Gastroesophageal sphincter (tissue), 3 donors: Measurements from ENCODE around the gene THUMPD2.

Source experiments
- CTCF ChIP-seq, 4 experiments: fragments of 200-600 bp in 2 of 4; fragments of 450-650 bp in 2 of 4; sonication (generic) in 1 of 4; IDR thresholded peaks; one replicate each; pipeline ENCODE4 v1.5.1; 2017 to 2019; ENCODE audit warnings: antibody characterized with exemption in 4 of 4, mild to moderate bottlenecking in 2 of 4, moderate library complexity in 2 of 4
- EP300 ChIP-seq: sonication (generic); formaldehyde crosslinking; IDR thresholded peaks from one replicate; pipeline ENCODE4 v1.6.1; 2017; ENCODE audit warnings: antibody characterized with exemption, mild to moderate bottlenecking
- POLR2A ChIP-seq, 2 donors: fragments of 450-650 bp; IDR thresholded peaks; one replicate each; pipeline ENCODE4 v1.6.1; 2017; ENCODE audit warnings: antibody characterized with exemption in 2 of 2, mild to moderate bottlenecking in 2 of 2, moderate library complexity in 1 of 2

GRCh38 chr2:39710807-39711206, 68.3 kb downstream of the THUMPD2 start:
- TF ChIP-seq CTCF (IDR thresholded peaks at IDR 0.05) (no peak), POLR2A (IDR thresholded peaks at IDR 0.05) (no peak), EP300 (no peak)
